ENCODE measurements around the gene ASIC5.
"Not testable (repeated sequence)": the region's sequence is repeated elsewhere in the genome, so short reads cannot be mapped to it uniquely, and the experiment has no call there.

ASIC5 gene

GRCh38 chr4:155799116-155799793, 66.8 kb downstream of the ASIC5 start:
- no peak for DNase-seq

GRCh38 chr4:155797581-155797980, 68.5 kb downstream of the ASIC5 start:
- DNase-seq = not testable (repeated sequence)

GRCh38 chr4:155795991-155796390, 70.1 kb downstream of the ASIC5 start:
- peak; percentile 1 for DNase-seq

GRCh38 chr4:155794589-155795236, 71.4 kb downstream of the ASIC5 start:
- no peak for DNase-seq

GRCh38 chr4:155789982-155790381, 76.1 kb downstream of the ASIC5 start:
- DNase-seq = no peak

- no peak for DNase-seq
Observed at GRCh38 chr4:155789391-155789790, 76.7 kb downstream of the ASIC5 start.

GRCh38 chr4:155787113-155787710, 78.9 kb downstream of the ASIC5 start:
- peak; percentile 2 for DNase-seq

GRCh38 chr4:155785828-155786227, 80.2 kb downstream of the ASIC5 start:
- DNase-seq = no peak

- DNase-seq = no peak
Observed at GRCh38 chr4:155784637-155785036, 81.4 kb downstream of the ASIC5 start.

GRCh38 chr4:155781249-155781831, 84.7 kb downstream of the ASIC5 start:
- DNase-seq = no peak

GRCh38 chr4:155780775-155781174, 85.3 kb downstream of the ASIC5 start:
- DNase-seq = no peak
